ENCODE data around the gene SLCO3A1. TPM values are rescaled to one million over a fixed set of nuclear protein-coding genes. Genes with fewer than 3 reads are reported as not detected.

Gene SLCO3A1
- total RNA-seq, 4 donors from 2014 or later = 23.1 to 62.8 (median 35.1) TPM

DNA sequence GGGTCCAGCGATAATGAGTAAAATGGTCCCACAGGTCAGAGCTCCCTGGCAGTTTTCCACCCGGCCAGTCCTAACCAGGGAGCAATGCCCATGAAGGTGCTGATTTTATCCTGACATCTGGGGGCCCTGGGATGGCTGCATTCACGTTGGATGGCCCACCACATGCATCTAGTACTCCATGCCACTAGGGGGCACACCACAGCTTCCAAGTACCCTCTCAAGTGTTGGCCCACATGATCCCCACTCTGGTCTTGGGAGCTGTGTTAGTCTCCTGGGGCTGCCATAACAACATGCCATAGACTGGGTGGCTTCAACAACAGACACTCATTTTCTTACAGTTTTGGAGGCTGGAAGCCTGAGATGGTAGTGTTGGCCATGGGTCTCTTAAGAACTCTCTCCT, 225.5 kb downstream of the SLCO3A1 start:
- WGBS, 2 donors = 84 to 100% methylated on average over 2 to 3 of the region's 3 CpGs
- no peak overlapping the region for H3K4me3 ChIP-seq (ENCODE audit: low read depth, poor library complexity, severe bottlenecking)
- DNase-seq (ENCODE audit: low spot score in 2 of 2) = no peak
- intact Hi-C loops (cut with DNase I; ENCODE audit: low total_unique reads) = loop anchor here (5.0 to 10.0 kb wide), 3 partner anchors 227 to 777 kb away; partner anchors contain the start of gene SLCO3A1
- TF ChIP-seq, protein P1, sequence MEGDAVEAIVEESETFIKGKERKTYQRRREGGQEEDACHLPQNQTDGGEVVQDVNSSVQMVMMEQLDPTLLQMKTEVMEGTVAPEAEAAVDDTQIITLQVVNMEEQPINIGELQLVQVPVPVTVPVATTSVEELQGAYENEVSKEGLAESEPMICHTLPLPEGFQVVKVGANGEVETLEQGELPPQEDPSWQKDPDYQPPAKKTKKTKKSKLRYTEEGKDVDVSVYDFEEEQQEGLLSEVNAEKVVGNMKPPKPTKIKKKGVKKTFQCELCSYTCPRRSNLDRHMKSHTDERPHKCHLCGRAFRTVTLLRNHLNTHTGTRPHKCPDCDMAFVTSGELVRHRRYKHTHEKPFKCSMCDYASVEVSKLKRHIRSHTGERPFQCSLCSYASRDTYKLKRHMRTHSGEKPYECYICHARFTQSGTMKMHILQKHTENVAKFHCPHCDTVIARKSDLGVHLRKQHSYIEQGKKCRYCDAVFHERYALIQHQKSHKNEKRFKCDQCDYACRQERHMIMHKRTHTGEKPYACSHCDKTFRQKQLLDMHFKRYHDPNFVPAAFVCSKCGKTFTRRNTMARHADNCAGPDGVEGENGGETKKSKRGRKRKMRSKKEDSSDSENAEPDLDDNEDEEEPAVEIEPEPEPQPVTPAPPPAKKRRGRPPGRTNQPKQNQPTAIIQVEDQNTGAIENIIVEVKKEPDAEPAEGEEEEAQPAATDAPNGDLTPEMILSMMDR (IDR thresholded peaks at IDR 0.05) = no peak

DNA sequence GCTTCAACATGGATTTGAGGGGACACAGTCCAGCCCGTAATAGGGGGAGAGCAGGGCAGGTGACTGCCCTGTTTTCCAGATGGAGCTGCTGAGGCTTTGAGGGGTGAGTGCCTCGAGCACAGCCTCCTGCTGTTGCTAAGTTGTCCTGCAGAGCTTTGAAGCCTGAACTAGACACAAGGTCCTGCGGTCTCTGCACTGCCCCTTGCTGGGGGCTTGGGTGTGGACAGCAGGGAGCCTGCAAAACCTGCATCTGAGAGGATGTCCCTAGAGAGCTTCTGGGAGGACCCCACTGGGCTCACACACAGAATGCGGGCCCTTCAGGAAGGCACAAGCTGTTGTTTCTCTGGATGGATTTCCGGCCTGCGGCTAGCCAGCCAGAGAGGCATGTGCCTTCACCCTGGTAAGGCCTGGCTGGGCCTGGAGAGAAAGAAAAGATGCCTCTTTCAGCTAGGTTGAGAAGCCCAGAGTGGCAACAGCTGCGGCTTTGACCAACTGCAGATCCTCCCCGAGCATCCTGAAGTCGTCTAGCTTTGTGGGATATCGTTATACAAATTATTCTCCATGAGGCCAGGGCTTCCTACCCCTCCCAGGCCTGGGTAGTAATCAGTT, 226.2 kb downstream of the SLCO3A1 start:
- TF ChIP-seq, protein P1 (IDR thresholded peaks at IDR 0.05) = no peak
- no peak for TF ChIP-seq POLR2A (IDR thresholded peaks at IDR 0.05)
- intact Hi-C loops (cut with DNase I; ENCODE audit: low total_unique reads) = loop anchor here (5.0 to 10.0 kb wide), 3 partner anchors 227 to 777 kb away; partner anchors contain the start of gene SLCO3A1
- WGBS, 2 donors = 92 to 96% methylated on average over 10 of the region's 10 CpGs
- no peak overlapping the region for H3K4me3 ChIP-seq (ENCODE audit: low read depth, poor library complexity, severe bottlenecking)
- no peak for DNase-seq (ENCODE audit: low spot score in 2 of 2)

DNA sequence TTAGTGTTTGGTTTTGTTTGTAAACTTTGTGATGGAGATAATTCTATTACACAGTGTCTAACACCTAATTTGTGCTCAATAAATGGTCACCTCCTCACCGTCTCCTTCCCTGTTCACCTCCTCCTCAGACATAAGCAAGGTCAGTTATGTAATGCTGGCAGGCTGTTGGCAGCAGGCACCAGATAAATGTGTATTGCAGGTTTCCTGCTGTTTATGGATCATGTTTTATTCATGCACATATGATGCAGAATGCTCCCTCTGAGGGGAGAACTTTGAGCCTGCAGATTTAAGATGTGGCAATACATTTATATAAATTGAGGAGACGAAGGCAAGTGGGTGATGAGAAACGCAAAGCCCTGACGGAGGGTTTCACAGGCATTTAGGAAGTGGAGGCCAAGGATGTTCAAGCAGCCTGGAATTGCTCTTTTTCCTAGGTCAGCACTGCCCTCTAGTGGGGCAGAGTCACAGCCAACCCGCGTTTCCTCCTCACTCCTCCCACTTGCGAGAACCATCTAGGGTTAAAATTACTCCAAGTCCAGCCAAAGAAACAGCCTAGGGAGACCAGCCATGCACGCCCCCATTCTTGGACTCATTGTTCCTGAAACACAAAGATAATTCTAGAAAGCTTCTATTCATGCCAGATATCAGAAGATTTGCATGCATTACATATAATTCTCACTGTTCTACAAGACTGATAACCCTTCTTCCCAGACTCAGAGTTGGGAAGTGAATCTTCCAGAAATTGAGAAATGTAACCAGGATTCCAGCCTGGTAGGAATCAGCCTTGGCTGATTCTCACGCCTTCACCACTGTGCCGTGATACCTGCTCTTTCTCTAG, 228.7 kb downstream of the SLCO3A1 start:
- WGBS, 2 donors = 18 to 19% methylated on average over 10 of the region's 10 CpGs
- intact Hi-C loops (cut with DNase I; ENCODE audit: low total_unique reads) = no loop called here
- no peak for TF ChIP-seq POLR2A (IDR thresholded peaks at IDR 0.05)
- TF ChIP-seq, protein P1 (IDR thresholded peaks at IDR 0.05) = peak in 1 of 3 donors; percentile 36
- DNase-seq (ENCODE audit: low spot score in 2 of 2) = peak; percentile 54 to 91
- H3K4me3 ChIP-seq (ENCODE audit: low read depth, poor library complexity, severe bottlenecking) = no peak overlapping the region

DNA sequence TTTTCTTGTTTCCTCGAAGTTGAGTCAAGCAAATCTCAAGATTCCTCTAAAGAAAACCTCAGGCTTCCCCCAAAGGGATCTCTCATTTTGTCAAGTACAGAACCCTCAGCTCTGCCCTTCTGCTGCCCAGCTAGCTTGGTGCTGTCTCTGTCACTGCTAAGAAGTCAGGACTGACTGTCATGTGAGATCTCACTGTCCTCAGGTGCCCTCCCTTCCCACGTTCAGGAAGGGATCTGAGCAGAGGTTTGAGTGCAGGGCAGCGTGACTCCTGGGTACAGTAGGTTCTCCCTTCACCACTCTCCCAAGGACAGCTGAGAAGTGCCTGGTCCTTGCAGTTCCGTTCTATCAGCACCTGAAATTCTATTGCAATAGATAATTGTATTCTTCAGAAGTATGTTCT, 229.7 kb downstream of the SLCO3A1 start:
- DNase-seq (ENCODE audit: low spot score in 2 of 2) = no peak
- no peak overlapping the region for H3K4me3 ChIP-seq (ENCODE audit: low read depth, poor library complexity, severe bottlenecking)
- intact Hi-C loops (cut with DNase I; ENCODE audit: low total_unique reads) = no loop called here
- 88 to 89% methylated on average over 4 of the region's 4 CpGs for WGBS, 2 donors
- TF ChIP-seq, protein P1 (IDR thresholded peaks at IDR 0.05) = no peak
- no peak for TF ChIP-seq POLR2A (IDR thresholded peaks at IDR 0.05)

DNA sequence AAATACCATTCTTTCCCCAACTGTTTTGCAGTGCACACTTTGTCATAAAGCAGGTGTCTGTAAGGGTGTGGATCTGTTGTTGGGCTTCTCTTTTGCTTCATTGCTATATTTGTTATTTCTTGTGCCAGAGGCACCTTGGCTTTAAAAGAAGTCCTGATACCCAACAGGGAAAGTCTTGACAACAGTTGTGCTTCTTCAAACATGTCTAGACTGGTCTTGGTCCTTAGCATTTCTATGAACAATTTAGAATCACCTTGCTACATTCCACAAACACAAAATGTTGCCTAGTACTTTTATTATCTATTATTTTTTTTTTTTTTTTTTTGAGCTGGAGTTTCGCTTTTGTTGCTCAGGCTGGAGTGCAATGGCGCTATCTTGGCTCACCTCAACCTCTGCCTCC, 233.7 kb downstream of the SLCO3A1 start:
- intact Hi-C loops (cut with DNase I; ENCODE audit: low total_unique reads) = no loop called here
- H3K4me3 ChIP-seq (ENCODE audit: low read depth, poor library complexity, severe bottlenecking) = no peak overlapping the region
- TF ChIP-seq POLR2A (IDR thresholded peaks at IDR 0.05) = no peak
- WGBS, 2 donors = 54 to 55% methylated on average over 2 of the region's 2 CpGs
- no peak for DNase-seq (ENCODE audit: low spot score in 2 of 2)

DNA sequence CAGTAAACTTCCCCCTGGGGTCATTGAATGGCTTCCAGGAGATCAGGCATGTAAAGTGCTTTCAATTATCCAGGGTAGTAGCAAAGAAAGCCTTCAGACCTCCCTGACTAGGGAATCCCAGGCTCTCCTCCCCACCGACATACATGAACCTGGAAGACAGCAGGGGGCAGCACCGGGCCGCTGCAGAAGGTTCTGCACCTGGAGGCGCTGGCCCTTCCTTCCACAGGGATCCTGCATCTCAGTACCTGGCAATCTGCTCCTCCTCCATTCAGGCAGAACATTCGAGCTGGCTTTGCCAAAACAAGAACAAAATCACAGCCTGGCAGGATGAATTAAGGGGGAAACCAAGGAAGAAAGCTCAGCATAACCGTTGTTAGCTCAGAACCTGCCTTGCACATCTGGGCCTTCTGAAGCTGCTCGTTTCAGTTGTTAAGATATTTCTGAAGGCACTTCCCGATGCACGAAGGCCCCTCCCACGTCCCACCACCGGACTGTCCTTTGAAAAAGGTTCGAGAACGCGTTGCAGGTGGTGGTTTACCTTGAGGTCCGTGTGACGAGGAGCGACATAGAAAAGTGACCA, 237.7 kb downstream of the SLCO3A1 start:
- TF ChIP-seq POLR2A (IDR thresholded peaks at IDR 0.05) = no peak
- TF ChIP-seq, protein P1 (IDR thresholded peaks at IDR 0.05) = no peak
- intact Hi-C loops (cut with DNase I; ENCODE audit: low total_unique reads) = loop anchor here (10.0 kb wide), 1 partner anchor 134 kb away; no protein-coding TSS in a partner anchor
- no peak for DNase-seq (ENCODE audit: low spot score in 2 of 2)
- no peak overlapping the region for H3K4me3 ChIP-seq (ENCODE audit: low read depth, poor library complexity, severe bottlenecking)
- WGBS, 2 donors = 67 to 71% methylated on average over 17 of the region's 17 CpGs
